Effector memory CD4-positive, alpha-beta T cell (primary cell): ENCODE results near the gene TAF11.
A peak's percentile ranks its signal among the peaks of the same experiment; 100 is the strongest.
"Not testable (repeated sequence)": the region's sequence is repeated elsewhere in the genome, so short reads cannot be mapped to it uniquely, and the experiment has no call there.

Experiments
- DNase-seq, 3 donors: peaks; one replicate each; pipeline ENCODE4 v3.0.0-alpha.2; 2020
- H3K27ac ChIP-seq: 2 replicates; pipeline ENCODE4 v1.7.0; 2013; ENCODE audit warnings: mild to moderate bottlenecking, low read length, moderate library complexity; ENCODE audit not compliant: insufficient read depth, poor library complexity, severe bottlenecking
- H3K27me3 ChIP-seq: replicated peaks from 2 replicates; pipeline ENCODE4 v1.7.0; 2013; ENCODE audit warnings: mild to moderate bottlenecking, low read length; ENCODE audit not compliant: insufficient read depth, control insufficient read depth, poor library complexity, severe bottlenecking
- H3K36me3 ChIP-seq: 2 replicates; pipeline ENCODE4 v1.7.0; 2013; ENCODE audit warnings: mild to moderate bottlenecking, low read length, moderate library complexity; ENCODE audit not compliant: control insufficient read depth, insufficient read depth
- H3K4me1 ChIP-seq: 2 replicates; pipeline ENCODE4 v1.7.0; 2013; ENCODE audit warnings: low read length, mild to moderate bottlenecking; ENCODE audit not compliant: control insufficient read depth, insufficient read depth, poor library complexity, severe bottlenecking
- H3K4me3 ChIP-seq: 2 replicates; pipeline ENCODE4 v1.7.0; 2013; ENCODE audit warnings: low read length, low read depth, mild to moderate bottlenecking; ENCODE audit not compliant: insufficient read depth, poor library complexity, severe bottlenecking
- H3K9me3 ChIP-seq: 2 replicates; pipeline ENCODE4 v1.7.0; 2013; ENCODE audit warnings: mild to moderate bottlenecking, low read length, moderate library complexity; ENCODE audit not compliant: control insufficient read depth

The TAF11 gene

DNA sequence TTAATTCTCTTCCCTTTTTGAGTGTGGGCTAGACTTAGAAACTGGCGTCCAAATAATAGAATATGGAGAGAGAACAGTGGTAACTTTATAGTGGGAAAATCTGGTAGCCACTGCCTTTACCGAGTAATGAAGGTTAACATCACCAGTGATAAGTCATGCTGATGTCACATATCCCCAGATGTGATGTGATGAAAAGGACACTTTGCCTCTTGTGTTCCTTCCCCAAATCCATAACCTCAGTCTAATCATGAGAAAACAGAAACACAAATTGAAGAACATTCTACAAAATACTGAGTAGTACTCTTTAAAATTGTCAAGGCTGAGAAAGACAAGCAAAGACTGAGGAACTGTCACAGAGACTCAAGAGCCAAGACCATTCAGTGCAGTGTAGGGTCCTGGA lies 19.0 kb upstream of the TAF11 start:
- no peaks in the 10 kb centered on the region for H3K4me1 ChIP-seq
- no peaks in the 10 kb centered on the region for H3K36me3 ChIP-seq
- H3K9me3 ChIP-seq, result no peaks in the 10 kb centered on the region
- H3K27ac ChIP-seq, result no peak overlapping the region
- no peak overlapping the region for H3K4me3 ChIP-seq
- no peaks in the 10 kb centered on the region for H3K27me3 ChIP-seq
- no peak for DNase-seq

DNA sequence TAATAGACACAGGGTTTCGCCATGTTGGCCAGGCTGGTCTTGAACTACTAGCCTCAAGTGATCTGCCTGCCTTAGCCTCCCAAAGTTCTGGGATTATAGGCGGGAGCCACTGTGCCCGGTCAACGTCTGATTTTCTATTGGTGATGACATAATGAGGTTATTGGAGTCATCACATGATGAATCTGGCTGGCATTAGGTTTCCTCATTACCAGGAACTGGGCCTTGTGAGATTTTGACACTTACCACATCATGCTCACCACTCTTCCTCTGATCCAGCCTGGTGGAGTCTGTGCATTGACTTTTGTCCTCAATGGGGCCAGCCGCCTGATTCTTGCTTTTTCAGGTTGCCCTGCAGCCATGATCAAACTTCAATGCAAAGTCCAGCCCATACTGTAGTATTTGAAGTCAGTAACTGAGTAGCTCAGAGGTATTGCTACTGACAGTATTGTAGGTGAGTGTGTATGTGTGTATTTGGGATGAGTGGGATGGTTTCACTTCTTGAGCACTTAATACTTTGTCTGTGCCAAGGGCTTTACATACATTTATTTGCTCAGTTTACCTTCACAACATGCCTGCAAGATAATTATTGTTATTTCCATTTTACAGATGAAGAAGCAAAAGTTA lies 17.3 kb upstream of the TAF11 start:
- no peaks in the 10 kb centered on the region for H3K9me3 ChIP-seq
- no peak overlapping the region for H3K27ac ChIP-seq
- H3K4me1 ChIP-seq, result no peaks in the 10 kb centered on the region
- no peak for DNase-seq
- H3K36me3 ChIP-seq, result no peaks in the 10 kb centered on the region
- no peaks in the 10 kb centered on the region for H3K27me3 ChIP-seq
- no peak overlapping the region for H3K4me3 ChIP-seq

DNA sequence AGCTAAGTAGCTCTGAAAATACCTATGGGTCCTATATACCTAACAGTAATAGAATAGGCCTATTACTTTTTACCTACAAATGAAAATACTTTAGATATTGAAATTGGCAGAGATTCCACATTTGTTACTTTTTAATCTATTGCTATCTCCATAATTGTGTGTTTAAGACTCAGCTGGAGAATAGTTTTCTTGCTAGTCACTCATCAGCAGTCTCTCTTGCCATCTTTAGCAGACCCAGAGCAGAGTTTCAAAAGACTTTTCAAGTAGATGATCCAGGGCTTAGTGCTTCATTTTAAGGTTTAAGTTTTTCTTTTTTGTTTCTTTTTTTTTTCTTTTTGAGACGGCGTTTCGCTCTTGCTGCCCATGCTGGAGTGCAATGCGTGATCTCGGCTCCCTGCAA lies 14.1 kb upstream of the TAF11 start:
- Histone ChIP-seq H3K36me3 (no peaks in the 10 kb centered on the region), H3K27ac (no peak overlapping the region), H3K4me1 (no peaks in the 10 kb centered on the region), H3K9me3 (no peaks in the 10 kb centered on the region), H3K27me3 (no peaks in the 10 kb centered on the region), H3K4me3 (no peak overlapping the region)
- no peak for DNase-seq

DNA sequence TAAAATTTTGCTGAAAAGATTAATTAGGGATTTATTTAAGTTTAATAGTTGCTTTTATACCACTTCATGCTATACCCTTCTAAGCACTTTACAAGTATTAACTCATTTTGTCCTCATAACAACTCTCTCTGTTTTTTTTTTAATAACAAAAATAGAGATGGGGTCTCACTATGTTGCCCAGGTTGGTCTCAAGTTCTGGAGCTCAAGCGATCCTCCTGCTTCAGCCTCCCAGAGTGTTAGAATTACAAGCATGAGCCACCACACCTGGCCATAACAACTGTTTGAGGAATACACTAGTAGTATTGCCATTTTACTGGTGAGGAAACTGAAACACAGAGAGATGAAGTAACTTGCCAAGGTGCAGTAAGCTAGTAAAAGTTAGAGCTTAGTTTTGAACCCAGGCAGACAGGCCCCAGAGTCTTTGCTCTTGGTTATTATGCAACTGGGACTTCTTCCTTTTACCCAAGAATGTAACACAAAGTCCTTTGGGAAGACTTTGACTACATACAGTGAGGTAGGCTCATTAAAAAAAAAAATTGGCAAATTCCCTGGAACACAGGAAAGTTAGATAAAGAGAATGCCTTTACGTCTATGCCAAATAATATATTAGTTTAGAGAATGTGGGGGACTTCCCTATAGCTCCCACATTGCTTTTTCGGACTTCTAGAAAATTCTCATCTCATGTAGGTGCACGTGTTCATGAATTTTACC lies 12.6 kb upstream of the TAF11 start:
- Histone ChIP-seq H3K36me3 (no peaks in the 10 kb centered on the region), H3K4me3 (no peak overlapping the region), H3K27me3 (no peaks in the 10 kb centered on the region), H3K9me3 (no peaks in the 10 kb centered on the region), H3K4me1 (no peaks in the 10 kb centered on the region), H3K27ac (no peak overlapping the region)
- DNase-seq, result no peak

DNA sequence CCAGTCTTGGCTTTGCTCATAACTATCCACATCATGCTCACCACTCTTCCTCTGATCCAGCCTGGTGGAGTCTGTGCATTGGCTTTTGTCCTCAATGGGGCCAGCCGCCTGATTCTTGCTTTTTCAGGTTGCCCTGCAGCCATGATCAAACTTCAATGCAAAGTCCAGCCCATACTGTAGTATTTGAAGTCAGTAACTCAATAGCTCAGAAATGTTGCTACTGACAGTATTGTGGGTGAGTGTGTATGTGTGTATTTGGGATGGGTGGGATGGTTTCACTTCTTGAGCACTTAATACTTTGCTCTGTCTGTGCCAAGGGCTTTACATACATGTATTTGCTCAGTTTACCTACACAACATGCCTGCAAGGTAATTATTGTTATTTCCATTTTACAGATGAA lies 11.9 kb upstream of the TAF11 start:
- H3K36me3 ChIP-seq, DNase-seq, H3K27ac ChIP-seq, H3K27me3 ChIP-seq, H3K9me3 ChIP-seq, H3K4me3 ChIP-seq, H3K4me1 ChIP-seq: not testable (repeated sequence)

DNA sequence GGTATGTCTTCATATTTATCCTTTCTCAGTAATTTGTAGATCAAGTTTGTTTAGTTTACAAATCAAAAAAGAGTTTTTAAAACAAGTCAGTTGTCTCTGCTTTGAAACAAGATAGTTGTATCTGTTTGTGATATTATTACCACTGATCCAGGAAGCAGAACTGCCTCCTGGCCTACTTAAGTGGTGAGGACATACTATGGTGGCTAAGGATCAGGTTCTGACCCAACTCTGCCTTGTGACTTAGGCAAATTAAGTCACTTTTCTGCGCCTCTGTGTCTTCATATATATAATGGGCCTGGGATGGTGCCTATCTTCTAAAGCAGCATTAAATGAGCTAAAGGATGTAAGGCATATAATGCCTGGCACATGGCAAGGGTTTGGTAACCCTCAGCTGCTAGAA lies 9.9 kb upstream of the TAF11 start:
- Histone ChIP-seq H3K9me3 (no peaks in the 10 kb centered on the region), H3K36me3 (no peaks in the 10 kb centered on the region), H3K4me3 (no peak overlapping the region), H3K27ac (no peak overlapping the region), H3K4me1 (no peaks in the 10 kb centered on the region), H3K27me3 (no peaks in the 10 kb centered on the region)
- no peak for DNase-seq

DNA sequence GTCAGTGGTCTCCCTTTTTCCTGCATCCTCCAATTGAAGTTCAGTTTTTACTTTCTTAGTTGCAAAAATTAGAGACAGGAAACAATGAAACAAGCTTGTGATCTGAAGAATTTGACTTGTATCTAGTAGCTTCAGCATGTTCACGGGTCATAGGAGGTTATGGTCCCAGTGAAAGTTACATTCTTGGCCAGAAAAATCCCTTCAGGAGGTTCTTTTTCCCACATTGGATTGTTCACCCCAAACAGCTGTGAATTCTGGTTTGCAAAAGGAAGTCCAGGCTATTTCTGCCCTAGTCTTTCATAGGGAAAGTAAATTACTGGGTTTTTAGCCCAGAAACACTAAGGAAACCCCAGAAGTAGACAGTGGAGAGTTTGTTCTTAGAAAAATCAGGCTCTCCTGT lies 9.3 kb upstream of the TAF11 start:
- no peaks in the 10 kb centered on the region for H3K4me1 ChIP-seq

DNA sequence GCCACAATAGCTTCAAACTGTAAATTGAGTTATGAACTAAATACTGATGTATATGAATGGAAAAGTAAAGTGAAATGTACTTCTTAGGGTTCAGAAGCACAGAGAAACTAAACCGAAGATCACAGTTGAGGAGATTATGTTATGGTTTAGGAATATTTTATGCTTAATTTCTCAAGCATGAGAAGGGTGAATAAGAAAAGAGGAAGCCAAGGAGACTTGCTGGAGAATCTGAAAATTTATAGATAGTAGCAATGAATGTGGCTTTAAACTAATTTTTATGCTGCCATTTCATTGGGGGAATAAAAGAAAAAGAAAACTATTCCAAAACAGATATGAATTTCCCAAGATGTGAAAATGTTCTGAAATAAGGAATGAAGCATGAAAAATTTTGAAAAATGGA lies 6.9 kb upstream of the TAF11 start:
- DNase-seq, result no peak
- no peaks in the 10 kb centered on the region for H3K27me3 ChIP-seq
- no peaks in the 10 kb centered on the region for H3K9me3 ChIP-seq
- no peak overlapping the region for H3K27ac ChIP-seq
- H3K36me3 ChIP-seq, result no peaks in the 10 kb centered on the region
- H3K4me3 ChIP-seq, result no peak overlapping the region
- peaks cover 7% of the 10 kb centered on the region for H3K4me1 ChIP-seq

More for the DNA sequence above, 9.3 kb upstream of the TAF11 start:
- Histone ChIP-seq H3K27me3 (no peaks in the 10 kb centered on the region), H3K9me3 (no peaks in the 10 kb centered on the region), H3K36me3 (no peaks in the 10 kb centered on the region), H3K27ac (no peak overlapping the region), H3K4me3 (no peak overlapping the region)
- no peak for DNase-seq

DNA sequence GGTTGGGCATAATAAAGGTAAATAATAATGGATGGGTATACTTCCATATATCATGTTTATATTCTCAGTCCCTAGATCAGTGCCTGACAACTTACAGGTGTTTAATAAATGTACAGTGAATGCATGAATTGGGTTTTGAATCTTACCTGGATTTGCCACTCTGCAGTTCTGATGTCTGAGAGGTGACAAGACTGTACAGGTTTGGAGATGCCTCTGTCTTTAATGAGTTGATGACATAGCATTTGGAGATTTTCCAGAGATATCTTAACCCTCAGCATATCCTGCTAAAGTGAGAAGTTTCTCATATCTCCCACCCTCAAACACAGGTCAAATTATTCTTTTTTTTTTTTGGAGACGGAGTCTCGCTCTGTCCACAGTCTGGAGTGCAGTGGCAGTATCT lies 3.5 kb upstream of the TAF11 start:
- H3K4me3 ChIP-seq, result no peak overlapping the region
- H3K27ac ChIP-seq, result no peak overlapping the region
- H3K4me1 ChIP-seq, result peaks cover 15% of the 10 kb centered on the region

DNA sequence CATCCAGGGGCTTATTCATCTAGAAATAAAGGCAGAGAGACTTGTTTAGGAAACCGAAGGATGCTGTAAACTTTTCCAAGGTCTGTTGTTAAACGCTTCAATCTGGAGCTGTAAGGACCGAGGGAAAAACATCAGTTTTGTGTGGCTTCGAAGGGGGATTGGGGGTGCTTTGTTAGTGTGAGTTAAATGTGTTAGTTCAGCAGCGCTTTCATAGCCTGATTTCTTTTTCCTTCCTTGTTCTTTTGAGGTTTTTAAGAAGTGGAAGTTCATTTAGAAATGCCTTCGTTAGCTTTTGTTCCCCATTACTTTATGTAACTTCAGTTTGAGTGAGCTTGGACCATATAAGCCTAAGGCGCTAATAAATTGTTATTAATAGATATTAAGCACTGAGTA lies 2.7 kb upstream of the TAF11 start:
- H3K4me1 ChIP-seq, result peaks cover 15% of the 10 kb centered on the region
- DNase-seq, result no peak
- no peaks in the 10 kb centered on the region for H3K36me3 ChIP-seq
- no peaks in the 10 kb centered on the region for H3K27me3 ChIP-seq
- H3K27ac ChIP-seq, result no peak overlapping the region
- H3K4me3 ChIP-seq, result peak overlapping the region; percentile 87
- no peaks in the 10 kb centered on the region for H3K9me3 ChIP-seq

More for the DNA sequence above, 3.5 kb upstream of the TAF11 start:
- Histone ChIP-seq H3K36me3 (no peaks in the 10 kb centered on the region), H3K9me3 (no peaks in the 10 kb centered on the region), H3K27me3 (no peaks in the 10 kb centered on the region)
- DNase-seq, result no peak
